GM19025 (cell line): Measurements from ENCODE around the gene C1GALT1.
"Not testable (repeated sequence)": the region's sequence is repeated elsewhere in the genome, so short reads cannot be mapped to it uniquely, and the experiment has no call there.

Experiments
- ATAC-seq: cut with Tn5 transposase; IDR thresholded peaks from one replicate; pipeline ENCODE4 v1.9.1; 2021; ENCODE audit warnings: mild to moderate bottlenecking, low read depth, moderate library complexity; ENCODE audit not compliant: unreplicated experiment

C1GALT1 gene

DNA sequence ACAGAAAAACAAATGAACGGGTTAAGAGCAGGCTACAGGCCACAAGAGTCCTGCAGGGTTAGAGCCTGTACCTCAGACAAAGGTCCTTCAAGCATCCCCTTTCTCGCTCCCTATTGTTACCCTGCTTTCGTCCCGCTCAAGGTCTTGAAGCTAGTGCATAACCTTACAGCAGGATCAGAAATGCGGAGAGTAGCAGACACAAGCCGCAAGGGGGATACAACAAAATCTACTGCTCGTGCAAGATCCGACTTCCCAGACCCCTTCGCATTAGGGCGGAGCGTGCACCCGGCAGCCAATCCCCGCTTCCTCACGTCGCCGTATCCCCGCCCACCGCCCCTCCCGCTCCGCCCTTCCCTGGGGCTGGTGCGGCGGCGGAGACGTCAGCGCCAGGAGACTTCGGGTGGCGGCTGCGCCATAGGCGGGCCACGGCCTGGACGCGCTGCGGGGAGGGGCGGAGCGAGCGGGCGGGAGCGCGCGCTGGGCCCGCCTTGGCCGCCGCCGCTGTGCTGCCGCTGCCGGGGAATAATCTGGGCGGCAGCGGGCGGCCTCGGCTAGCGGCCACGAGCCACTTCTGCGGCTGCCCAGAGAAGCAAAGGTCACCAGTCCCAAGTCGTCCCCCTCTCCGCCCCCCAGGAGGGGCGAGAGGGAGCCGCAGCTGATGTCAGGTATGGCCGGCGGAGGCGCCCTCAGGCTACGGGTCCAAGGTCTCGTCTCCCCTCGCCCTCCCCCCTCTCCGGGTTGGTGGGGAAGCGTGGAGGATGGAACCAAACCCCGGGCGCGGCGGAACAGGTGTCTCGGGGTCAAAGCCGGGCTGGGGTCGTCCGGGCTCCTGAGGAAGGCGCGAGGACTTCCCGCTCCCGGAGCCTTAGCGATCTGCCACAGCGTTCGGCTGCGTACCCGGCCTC is at the start of gene C1GALT1:
C1GALT1 (plus strand) TSS at position 389 of the 905 bp plus-strand sequence. CDS start 51,776 bp downstream, outside the sequence.
- peak; percentile 86 for ATAC-seq

DNA sequence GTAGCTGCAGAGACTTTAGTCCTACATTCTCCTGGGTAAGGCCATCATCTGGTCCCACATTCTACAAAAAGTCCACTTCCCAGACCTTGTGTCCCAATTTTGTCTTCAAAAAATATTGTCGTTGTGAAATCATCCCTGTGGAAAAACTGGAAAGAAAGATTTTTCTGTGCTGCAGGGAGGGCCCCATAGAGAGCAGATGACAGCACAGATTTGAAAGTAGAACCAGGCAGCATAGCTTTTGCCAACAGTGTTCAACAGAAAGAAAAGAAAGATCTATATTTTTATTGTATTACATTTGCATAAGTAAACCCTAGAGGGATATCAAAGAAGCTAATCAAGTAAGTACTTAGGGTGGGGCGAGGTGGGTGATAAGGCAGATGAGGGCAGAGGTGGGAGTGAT is 48.3 kb upstream of the C1GALT1 start:
- no peak for ATAC-seq

DNA sequence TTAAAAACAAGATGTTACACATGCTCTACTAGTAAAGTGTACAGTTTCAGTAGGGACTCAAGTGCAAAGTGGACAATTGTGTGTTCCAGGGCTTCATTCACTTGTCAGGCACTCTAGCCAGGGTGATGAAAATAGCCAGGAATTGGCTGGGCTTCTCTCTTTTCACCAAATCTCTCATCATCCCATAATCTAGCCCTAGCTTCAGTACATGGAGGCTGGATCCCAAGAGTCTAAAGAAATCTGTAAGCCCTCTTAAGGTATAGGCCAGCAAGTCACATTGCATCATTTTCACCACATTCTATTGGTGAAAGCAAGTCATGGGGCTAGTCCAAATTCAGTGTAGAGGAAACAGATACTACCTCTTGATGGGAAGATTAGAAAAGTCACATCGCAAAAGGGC is 47.3 kb upstream of the C1GALT1 start:
- no peak for ATAC-seq

DNA sequence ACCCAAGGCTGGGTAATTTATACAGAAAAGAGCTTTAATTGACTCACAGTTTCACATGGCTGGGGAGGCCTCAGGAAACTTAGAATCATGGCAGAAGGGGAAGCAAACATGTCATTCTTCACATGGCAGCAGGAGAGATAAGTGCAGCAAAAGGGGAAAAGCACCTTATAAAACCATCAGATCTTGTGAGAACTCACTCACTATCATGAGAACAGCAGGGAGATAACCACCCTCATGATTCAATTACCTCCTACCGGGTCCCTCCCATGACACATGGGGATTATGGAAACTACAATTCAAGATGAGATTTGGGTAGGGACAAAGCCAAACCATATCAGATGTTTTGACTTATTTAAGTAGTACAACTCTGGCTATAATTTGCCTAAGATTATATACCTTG is 46.4 kb upstream of the C1GALT1 start:
- ATAC-seq = not testable (repeated sequence)

DNA sequence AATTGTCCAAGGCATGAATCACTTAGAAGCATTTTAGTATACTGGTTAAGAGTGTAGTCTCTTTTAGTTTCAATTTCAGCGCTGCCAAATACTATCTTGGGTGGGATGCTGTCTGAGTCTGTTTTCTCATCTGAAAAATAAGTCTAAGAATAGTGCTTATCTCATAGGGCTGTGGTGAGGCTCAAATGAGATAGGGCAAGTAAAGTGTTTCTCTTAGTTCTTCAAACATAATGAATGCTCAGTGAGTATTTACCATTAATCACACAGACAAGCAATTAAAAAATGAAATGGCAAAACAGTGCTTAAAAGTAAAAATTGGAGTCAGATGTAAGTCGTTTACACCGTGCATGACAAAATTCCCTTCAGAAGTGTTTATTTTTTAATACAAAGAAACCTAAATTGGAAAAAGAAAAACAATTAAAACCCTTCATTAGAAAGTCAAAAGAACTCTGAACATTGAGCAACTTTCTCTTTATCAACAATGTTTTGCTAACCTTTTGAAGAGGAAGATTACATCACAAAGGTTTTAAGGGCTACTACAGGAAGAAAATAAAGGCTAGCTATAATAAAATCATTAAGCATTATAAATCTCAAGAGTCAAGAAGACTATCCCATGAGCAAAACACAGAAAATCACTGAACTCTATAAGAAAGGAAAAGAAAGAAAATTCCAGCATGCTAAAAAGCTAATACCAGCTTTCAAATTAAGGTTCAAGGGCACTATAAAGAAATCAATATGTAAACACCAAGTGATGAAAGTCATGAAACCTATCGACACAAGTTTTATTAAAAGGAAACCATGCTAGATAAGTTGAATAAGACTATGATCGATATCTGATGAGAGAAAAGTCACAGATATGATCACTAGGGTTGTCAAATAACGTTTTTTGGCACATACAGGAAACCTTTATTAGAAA is 45.6 kb upstream of the C1GALT1 start:
- no peak for ATAC-seq

DNA sequence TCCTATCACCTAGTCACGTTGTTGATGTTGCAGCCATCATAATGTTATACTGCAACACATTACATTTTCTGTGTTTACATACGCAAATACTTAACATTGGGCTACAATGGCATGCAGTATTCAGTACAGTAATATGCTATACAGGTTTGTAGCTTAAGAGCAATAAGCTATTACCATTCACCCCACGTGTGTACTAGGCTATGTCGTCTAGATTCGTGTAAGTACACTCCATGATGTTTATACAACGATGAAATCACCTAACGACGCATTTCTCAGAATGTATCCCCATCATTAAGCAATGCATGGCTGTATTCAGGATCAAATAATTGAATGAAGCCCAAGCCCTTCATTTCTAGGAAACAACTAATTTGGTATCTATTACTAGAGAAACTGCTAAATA is 43.4 kb upstream of the C1GALT1 start:
- ATAC-seq = no peak

DNA sequence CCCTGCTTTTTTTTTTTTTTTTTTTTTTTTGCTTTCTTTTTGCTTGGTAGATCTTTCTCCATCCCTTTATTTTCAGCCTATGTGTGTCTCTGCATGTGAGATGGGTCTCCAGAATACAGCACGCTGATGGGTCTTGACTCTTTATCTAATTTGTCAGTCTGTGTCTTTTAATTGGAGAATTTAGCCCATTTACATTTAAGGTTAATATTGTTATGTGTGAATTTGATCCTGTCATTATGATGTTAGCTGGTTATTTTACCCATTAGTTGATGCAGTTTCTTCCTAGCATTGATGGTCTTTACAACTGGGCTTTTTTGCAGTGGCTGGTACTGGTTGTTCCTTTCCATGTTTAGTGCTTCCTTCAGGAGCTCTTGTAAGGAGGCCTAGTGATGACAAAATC is 38.9 kb upstream of the C1GALT1 start:
- ATAC-seq = not testable (repeated sequence)

DNA sequence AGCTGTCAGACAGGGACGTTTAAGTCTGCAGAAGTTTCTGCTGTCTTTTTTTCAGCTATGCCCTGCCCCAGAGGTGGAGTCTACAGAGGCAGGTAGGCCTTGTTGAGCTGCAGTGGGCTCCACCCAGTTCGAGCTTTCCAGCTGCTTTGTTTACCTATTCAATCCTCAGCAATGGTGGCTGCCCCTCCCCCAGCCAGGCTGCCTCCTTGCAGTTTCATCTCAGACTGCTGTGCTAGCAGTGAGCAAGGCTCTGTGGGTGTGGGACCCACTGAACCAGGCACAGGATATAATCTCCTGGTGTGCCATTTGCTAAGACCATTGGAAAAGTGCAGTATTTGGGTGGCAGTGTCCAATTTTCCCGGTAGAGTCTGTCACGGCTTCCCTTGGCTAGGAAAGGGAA is 37.2 kb upstream of the C1GALT1 start:
- ATAC-seq = not testable (repeated sequence)

DNA sequence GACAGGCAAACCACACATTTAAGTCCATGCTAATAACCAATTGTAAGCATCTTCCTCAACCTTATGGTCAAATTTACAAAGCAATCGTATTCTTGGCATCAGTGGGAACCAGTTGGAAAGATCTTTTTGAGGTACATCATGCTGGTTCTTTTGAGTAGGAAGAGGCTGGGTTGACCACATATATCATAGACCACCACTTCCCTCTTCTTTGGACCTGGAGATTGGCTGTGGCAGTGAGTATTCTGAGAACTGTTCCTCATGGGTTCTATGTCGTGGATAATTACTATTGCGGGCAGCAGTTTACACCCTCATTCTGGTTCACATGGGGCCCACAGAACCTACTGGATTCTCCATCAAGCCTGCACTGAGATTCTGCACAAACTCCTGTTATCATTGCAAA is 35.5 kb upstream of the C1GALT1 start:
- no peak for ATAC-seq

DNA sequence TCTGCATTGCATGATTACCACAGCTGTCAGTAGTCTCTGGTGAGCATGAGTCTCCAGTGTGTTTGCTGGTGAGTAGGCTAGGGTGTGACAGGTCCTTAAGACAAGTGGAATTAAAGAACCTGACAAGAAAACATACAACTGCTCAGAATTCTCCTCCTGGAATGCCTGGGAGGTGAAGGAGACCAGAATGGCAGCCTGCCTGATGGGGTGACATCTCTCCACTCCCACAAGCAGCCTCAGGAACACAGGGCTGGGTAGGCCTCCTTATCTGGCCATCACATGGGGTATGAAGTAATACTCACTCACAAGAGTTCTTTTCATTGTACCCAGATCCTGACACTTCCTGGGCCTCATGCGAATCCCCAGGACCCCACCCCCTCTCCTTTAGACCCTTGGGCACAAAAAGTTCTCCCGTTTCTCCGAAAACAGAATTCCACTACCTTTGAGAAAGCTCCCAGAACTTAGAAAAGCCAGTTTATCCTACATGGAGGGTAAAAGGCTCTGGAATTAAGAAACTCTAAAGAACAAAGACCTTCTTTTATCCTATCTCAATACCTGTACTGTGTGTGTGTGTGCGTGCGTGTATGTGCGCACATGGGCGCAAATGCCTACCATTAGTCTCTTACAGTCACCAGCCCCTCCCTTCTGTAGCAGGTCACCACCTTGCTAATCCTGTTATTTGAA is 33.4 kb upstream of the C1GALT1 start:
- no peak for ATAC-seq

DNA sequence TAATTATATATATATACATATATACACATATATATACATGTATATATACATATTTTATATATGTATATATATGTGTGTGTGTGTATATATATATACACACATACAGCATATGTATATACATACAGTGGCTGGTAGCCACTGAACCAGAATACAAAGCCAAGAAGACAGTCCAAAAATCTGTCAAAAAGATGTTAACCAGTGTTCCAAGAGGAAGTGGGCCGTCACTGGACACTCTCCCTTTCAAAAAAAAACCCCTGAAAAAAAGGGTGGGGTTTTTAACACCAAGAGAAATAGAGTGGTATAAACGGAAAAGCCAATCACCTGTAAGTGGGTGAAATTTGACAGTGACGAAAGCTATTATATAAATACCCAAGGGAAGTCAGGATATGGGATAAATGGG is 31.1 kb upstream of the C1GALT1 start:
- ATAC-seq = no peak

DNA sequence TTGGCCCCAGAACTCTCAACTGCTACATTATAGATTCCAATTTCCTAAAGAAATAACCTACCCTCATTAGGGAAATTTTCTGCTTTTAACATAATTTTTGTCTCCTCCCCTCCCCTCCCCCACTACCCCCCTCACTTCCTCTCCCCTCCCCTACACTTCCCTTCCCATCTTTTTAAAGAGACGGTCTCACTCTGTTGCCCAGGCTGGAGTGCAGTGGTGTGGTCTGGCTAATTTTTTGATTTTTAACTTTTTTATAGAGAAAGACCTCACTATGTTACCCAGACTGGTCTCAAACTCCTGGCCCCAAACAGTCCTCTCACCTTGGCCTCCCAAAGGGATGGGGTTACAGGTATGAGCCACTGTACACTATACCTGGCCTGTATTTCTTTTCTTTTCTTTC is 30.5 kb upstream of the C1GALT1 start:
- ATAC-seq = no peak

DNA sequence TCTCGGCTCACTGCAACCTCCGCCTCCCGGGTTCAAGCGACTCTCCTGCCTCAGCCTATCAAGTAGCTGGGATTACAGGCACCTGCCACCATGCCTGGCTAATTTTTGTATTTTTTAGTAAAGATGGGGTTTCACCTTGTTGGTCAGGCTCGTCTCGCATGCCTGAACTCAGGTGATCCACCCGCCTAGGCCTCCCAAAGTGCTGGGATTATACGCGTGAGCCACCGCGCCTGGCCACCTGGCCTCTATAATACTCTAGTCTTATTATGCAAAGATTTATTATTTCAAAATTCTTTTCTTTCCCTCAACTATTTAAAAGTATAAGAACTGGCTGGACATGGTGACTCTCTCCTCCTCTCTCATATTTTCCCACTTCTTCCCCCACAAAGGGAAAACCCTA is 30.0 kb upstream of the C1GALT1 start:
- no peak for ATAC-seq

DNA sequence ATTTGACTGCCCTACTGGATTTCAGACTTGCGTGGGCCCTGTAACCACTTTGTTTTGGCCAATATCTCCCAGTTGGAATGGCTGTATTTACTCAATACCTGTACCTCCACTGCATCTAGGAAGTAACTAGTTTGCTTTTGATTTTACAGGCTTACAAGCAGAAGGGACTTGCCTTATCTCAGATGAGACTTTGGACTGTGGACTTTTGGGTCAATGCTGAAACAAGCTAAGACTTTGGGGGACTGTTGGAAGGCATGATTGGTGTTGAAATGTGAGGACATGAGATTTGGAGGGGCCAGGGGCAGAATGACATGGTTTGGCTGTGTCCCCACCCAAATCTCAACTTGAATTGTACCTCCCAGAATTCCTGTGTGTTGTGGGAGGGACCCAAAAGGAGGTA is 28.0 kb upstream of the C1GALT1 start:
- ATAC-seq = not testable (repeated sequence)

DNA sequence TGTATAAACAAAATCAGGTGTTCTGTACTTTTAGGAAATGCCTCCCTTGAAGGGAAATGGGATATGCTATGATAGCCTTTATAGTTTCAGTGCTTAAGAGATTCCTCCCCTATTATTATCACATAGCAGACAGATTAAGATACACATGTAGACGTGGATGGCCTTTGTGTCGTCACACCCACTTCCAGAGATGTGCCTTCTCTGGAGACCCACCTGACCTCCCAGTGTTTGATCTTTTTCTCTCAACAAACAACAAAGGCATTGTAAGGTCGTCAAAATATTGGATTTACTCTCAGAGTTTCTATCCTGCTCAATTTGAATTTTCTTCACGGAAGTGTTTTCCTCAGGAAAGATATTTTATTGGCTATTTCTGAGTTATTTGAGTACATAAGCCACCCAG is 25.7 kb upstream of the C1GALT1 start:
- ATAC-seq = no peak

DNA sequence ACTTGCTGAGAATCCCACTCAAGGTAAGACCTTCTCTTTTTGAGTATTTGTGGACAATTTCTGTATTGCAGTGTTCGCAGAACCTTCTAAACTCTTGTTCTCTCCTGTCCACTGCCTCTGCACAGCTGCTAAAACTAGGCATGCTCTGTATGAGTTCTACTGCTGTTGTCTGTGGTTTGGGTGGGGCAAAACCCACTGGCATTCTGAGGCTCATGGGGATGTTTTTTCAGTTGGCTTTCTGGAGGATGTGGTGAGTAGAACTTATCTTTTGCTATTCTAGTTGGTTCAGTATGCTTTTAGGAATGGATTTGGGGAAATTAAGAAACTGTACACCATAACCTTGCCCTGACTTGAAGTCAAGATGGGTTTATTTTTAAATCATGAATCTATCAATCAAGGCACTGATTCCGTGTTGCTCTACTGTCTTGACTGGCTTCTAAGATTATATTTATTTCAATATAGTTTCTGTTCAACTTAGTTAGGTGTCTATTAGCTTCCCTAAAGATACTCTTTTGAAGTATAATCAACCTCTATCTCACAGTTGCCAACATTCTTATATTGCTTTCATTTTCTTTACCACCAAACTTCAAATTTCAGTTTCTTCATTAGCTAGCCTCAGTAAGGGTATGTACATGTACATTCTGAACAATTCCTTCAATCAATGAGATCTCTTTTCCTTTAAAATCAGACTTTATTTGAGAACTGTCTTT is 25.0 kb upstream of the C1GALT1 start:
- ATAC-seq = peak; percentile 77

DNA sequence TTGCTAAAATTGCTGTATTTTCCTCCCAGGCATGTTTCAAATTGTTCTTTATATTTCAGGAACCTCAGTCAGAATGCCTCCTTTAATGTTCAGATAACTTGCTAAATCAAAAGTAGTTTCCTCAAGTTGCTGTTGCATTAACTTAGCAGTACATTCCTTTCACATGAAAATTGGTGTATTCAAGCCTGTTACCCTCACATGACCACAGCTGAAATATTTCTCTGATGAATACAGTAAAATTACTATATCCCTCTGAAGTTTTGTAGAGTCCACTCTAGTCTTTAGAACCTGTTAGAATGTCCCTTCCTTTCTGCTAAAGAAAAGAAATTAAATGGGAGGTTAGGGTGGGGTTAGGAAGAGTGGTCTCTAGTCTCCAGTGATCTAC is 24.5 kb upstream of the C1GALT1 start:
- no peak for ATAC-seq

DNA sequence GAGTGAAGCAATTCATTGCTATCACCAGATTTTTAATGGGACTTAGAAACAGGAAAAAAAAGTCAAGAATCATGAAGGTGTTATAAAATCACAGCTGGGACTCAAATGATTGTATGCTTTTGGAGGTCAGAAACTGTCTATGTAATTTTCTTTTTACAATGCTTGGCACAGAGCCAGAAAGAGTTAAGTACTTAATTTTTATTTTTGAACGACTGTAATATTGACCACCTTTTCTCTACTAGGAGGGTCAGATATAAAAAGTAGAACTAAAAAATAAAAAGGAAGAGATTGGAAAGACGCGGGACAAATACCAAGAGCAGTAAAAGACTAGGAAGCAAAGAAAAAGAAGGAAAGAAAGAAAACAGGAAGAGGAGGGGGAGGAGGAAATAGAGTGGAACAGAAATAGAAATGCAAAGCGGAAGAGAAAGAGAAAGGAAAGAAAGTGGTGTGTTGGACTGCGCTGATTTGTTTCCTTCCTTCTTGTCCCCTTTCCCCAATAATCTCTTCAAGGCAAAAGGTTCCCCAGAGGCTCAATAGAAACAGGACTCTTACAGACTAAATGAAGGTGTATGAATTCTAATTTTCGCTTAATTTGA is 23.2 kb upstream of the C1GALT1 start:
- ATAC-seq = no peak

DNA sequence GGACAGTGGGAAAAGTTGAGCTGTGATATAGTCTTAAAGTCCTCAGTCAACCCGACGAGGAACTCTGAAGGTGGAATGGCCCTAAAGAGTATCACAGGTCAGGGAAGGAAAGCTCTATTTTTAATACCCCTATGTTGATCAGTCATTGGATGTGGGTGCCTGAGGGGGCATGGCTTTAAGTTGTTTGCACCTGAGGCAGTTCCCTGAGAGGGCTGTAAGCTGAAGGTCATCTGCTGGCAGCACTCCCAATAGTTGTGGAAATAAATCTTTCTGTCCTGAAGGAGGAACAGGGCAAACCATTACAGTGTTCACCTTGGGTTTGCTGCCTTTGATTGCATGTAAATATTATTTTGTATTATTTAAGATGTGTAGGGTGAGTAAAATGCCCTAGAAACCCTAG is 17.8 kb upstream of the C1GALT1 start:
- ATAC-seq = no peak

DNA sequence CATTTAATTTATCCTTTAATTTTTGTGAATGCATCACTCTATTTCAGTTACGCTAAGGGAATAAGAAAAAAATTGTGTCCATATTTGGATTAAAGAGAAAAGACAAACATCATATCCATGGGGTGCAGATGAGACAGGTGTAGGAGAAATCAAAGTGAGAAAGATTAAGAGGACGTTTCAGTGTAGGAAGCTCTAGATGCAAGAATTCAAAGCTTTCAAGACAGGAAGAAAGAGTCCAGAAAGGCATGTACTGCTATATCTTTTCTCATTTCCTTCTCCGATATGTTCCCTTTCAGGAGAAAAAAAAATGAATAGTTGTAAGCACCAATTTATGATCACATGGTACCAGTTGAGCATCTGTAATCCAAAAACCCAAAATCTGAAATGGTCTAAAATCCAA is 17.0 kb upstream of the C1GALT1 start:
- ATAC-seq = no peak
